RKO (cell line): ENCODE measurements around the gene KIF25.

ENCODE experiments used
- DNase-seq: peaks from one replicate; pipeline ENCODE4 v3.0.0-alpha.2; 2016; ENCODE audit warnings: low spot score

The KIF25 gene

DNA sequence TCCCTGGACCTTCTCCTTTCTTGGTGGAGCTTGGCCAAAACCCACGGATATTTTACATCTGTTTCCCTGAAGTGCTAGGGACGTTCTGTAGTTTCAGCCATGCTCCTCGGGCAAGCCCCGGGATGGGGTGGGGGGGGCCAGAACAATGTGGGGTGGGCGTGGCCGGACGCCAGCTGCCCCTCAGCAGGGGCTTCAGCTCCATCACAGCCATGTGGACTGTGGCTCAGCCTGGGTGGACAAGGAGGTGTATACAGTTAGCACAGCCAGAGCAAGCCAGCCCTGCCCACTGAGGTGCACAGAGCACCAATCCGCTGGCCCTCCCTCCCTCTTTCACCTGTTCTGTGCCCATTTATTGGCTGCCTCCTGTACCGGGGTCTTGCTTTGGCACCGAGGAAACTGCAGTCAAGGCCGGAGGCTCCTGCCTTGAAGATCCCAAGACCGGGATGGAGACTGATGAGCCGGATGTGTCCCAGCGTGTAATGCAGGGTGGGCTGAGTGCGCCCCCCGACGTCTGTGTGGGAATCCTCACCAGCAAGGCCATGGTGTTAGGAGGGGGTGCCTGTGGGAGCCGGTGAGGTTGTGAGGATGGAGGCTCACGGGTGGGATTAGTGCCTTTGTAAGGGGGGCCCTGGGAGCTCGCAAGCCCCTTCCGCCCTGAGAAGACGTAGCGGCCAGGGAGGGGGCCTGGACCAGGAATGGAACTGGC, 53.6 kb downstream of the KIF25 start:
- DNase-seq: no peak

DNA sequence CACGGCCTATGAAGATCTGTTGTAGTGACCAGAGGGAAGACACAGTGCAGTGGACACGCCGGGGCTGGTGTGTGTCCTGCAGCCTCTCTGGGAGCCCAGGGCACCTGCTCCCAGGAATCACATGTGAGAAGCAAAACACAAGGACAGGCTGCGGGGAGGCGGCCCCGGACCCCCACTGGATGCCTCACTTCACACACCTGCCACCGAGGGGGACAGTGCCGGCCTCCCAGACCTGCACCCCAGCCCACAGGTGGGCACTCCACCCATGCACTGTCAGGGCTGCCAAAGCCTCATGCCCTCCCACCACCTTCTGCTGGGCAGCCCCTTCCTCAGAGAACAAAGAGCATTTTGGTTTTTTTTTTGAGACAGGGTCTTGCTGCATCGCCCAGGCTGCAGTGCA, 54.2 kb downstream of the KIF25 start:
- no peak for DNase-seq

DNA sequence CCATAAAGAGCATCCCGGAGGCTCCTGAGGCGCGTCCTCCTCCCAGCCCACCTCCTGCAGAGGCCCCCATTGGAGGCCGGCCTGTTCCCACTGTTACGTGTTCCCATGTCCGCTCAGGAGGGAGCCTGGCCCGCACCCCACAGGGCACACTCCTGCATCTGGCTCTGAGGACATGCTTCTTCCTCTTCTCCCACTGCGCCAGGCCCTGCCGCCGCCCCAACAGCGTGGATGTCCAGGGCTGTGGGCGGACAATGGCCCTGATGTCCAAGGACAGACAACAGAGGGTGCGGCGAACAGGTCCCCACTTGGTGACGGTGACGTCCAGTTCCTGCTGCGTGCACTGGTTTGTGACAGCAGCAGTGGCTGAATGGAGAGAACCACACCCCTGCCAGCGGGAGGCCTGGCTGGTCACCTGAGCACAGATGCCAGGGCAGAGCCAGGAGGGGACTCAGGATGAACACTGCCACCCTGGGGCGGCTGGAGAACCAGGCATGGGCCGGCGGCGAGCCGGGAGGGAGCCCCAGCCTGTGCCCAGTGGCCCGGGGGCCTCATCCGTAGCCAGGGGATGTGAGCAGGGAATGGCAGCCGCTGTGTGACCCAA, 54.9 kb downstream of the KIF25 start:
- DNase-seq: no peak

DNA sequence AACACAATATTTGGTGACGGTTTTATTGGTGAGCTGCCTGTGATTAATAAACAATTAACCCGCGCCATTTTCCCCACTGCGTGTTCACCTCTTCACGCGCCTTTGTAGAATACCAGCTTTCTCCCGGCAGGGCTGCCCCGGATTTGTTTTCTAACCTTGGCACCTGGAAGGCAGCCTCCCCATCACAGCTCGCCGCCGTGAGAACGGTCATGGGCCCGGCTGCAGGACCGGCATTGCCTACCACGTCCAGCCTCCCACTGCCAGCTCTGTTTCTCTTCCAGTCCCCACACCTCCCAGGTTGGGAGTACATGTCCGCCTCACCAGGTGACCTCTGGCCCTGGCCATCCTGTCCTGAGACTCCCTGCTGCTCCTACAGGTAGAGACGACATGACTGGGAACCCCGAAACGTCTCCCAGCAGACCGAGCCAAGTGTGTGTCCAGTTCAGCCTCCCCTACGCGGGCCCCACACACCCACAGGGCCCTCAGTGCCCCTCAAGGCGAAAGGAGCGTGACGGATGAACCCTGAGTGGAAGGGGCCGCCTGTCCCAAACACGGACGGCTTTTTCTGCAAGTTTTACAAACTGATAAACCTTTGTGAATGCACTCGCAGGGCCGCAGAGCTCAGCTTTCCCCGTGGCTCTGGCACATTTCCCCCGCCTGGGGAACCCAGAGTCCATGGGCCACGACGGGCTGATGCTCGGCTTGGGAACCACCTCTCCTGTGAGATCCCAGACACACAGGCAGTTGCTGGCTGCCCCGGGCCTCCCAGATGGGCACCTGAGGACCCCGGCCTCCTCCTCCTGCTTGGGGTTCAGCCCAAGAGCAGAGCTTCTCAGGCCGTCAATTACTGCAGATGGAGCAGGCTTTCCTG, 55.9 kb downstream of the KIF25 start:
- no peak for DNase-seq

DNA sequence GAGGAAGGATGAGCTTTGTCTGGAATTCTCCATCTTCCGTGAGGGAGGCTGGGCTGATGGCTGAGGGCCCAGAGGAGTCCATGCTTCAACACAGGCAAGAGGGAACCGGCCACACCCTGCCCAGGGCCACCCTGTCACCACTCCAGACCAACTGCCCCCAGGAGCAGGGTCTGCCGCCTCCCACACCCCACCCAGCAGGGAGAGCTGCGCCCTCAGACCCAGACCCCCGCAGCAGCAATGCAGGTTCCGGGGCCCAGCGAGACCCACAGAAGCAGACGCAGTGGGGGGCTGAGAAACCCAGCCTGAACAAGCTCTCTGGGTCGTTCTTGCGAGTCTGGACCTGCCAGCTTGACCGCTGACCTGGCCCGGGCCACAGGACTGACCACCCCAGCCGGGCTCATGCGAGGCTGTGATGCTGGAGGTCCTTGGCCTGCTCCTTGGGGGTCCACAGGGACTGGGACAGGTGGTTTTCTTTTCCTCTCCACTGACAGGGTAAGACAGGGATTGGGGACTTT, 56.5 kb downstream of the KIF25 start:
- DNase-seq: no peak

DNA sequence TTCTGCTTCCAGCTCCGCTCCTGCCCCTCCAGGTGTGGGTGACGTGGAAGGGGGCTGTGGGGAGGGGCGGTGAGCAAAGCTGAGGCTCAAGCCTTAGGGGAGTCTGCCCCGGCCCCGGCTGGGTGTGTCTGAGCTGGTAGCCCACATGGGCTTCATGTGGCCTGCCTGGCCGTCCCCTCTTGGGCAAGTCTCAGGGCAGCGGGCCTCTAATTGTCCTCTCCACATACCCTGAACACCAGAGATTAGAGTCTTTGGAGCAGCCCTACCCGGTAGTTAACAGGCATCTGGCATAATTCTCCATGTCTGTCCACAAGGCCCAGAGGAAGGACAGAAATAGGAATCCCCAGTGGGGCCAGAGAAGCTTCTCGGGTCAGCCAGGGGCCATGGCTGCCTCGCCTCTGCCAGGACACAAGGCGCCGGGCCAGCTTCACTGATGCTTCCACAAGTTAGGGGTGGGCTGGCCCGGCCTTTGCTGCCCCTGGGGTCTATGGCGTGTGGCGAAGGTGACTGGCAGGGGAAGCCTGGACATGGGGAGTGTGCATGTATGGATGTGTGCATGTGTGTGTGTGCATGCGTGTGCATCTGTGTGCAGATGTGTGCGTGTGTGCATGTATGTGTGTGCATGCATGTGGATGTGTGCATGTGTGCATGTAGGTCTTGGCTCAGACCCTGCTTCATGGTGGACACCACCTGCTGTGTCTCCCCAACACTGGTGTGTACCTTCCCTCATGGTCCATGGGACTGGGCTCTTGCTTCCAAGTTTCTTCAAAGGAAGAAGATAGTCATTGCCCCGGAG, 57.5 kb downstream of the KIF25 start:
- no peak for DNase-seq

DNA sequence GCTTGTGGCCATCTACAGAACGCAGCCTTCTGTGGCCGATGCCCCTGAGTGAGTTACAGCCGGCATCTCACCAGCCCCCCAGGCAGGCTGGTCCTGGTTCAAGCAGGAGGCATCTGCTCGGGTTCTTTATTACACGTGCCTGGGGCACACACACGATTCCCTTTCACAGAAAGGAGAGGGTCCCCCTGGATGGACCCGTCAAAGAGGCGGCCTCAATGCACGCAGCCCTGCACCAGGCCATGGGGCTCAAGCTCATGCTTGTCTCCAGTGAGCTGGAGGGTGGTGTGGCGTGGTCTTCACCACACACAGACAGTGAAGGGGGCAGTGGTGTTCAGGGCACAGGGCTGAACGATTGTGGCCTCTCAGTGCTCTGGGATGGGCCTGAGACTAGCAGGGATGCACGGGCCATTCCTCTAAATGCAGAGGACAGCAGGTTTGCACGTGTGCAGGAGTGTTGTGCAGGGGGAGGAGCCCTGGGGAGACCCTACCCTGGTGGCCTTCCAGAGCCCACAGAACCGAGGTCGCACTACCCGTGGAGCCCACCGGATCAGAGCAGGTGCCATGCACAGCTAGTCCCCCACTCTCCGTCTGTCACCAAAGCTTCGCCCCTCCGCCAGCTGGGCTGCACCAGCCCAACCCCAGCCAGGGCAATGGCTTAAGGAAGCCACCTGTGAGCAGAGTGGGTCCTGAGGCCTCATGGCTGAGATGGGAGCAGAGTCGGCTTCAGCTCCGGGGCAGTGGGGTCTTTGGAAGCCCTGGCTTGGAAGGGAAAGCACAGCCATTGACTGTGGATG, 58.4 kb downstream of the KIF25 start:
- DNase-seq: no peak

DNA sequence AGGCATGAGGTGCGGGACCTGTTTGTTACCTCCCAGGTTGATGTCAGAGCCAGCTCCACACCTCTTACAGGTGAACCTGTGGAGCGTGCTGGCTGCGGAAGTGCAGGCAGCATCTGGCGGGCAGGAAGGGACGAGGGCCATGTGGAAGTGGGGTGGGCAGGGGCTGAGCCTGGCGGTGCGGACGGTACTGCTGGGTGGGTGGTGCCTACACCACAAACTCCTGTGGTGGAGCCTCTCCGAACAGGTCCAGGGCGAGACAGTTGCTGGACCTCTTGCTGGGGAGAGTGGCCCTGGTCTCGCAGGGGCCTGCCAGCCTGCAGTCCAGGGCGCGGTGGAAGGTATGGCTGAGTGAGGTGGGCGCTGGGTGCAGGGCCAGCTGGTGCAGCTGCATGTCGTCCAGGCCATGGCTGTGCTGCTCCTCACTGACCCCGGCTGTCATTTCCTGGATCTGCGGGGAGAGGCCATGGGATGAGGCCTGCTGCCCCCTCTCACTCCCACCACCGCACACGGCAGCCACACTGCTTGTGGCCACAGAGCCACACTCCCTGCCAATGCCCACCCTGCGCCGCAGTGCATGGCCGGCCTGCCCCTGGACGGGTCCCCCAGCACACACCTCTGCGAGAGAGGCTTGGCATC, 59.5 kb downstream of the KIF25 start:
- no peak for DNase-seq

DNA sequence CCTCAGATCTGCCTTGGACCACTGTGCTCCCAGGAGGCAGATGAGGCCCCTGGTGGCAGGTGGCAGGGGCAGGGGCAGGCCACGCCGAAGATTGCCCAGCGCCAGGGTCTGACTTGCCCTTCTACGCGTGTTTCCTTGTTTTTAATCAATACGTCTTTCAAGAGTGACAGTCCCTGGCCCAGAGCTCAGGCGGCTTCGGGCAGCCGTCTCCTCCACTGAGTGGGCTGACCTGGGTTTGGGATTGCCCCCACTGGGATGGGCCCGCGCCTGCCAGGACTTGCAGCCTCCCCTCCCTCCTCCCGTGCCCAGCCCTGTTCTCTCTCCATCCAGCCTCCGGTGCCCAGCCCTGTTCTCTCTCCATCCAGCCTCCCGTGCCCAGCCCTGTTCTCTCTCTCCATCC, 60.4 kb downstream of the KIF25 start:
- DNase-seq: no peak

DNA sequence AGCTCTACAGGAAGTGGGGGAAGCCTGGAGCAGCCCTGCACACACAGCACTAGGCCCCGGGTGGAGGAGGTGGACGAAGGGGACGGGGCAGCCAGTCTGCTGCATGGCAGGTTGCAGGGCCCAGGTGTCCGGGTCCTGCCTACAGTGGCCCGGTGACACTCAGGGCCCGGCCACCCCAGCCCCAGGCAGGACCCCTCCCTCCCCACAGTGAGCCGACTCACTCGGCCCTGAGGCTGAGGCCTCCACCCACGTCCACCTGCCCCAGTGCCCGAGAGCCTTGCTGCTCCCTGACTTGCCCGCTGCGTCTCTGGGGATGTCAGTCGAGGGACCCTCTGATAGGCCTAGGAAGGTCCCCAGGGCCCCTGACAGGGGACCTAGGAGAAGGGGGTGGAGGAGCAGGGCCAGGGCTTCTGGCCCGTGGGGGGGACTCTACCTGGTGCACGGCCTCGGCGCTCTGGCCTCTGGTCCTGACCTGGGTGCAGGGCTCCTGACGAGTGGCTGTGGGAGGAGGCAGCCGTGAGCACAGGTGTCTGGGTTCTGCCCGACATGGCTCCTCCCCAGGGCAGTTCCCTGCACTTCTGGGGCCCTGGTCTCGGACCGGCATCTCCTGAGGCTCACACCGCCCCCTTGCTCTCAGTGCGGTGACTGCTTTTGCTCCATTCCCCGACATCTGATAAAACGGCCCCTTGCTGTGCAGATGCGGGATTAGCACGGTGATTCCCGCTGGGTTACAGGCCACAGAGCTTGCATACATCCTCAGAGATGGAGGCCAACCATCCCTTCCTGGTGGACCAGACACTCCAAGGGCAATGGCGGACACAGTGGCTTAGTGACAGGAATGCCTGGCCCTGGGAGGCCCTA, 61.5 kb downstream of the KIF25 start:
- no peak for DNase-seq

DNA sequence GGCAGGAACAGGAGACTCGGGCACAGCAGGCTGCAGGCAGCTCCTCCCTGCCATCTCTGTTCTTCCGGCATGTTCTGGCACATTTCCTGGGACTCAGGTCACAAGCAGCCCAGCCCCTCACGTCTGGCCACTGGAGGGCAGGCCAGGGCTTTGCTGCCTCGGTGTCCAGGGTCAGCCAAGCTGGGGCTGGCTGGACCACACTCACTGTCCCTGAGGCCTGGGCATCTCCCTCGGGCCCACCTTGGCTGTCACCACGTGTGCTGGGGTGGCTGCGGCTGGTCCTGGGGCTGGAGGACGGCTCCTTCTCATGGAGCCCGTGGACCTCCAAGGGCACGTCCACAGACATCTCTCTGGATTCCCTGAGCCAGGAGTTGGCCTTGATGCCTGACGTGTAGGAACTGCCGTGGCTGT, 63.1 kb downstream of the KIF25 start:
- peak; percentile 58 for DNase-seq

DNA sequence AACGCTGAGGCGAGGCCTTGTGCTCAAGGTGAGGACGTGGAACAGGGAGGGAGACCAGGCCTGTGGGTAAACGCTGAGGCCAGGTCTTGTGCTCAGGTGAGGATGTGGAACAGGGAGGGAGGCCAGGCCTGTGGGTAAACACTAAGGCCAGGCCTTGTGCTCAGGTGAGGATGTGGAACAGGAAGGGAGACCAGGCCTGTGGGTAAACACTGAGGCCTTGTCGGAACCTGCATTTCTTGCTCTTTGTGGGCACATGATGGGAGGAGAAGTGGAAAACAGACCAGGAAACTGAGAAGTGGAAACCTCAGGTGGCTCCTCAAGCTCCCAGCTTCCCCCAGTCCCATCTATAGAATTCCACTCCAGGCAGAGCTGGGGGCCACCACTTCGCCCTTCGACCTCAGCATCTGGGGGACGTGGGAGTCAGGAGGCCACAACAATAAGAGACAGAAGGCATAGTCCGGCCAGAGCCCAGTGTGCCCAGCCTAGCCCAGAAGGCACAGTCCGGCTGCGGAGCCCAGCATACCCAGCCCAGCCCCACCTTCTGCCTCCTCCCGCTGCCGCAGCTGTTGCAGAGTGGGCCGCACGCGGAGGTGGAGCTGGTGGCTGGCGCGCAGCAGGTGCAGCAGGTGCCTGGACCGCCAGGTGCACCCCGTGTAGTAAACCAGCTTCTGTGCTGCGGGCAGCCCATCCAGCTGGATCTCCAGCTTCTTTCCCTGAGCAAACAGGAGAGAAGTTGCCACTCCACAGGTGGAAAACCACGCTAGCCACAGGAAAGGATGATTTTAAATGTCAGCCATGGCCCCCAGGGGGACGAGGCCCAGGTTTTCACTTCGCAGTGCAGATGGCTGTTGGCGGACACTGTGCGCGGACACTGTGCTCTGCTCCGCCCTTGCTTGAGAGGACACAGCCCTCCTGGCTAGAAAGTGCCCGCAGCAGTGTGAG, 64.1 kb downstream of the KIF25 start:
- DNase-seq: no peak

DNA sequence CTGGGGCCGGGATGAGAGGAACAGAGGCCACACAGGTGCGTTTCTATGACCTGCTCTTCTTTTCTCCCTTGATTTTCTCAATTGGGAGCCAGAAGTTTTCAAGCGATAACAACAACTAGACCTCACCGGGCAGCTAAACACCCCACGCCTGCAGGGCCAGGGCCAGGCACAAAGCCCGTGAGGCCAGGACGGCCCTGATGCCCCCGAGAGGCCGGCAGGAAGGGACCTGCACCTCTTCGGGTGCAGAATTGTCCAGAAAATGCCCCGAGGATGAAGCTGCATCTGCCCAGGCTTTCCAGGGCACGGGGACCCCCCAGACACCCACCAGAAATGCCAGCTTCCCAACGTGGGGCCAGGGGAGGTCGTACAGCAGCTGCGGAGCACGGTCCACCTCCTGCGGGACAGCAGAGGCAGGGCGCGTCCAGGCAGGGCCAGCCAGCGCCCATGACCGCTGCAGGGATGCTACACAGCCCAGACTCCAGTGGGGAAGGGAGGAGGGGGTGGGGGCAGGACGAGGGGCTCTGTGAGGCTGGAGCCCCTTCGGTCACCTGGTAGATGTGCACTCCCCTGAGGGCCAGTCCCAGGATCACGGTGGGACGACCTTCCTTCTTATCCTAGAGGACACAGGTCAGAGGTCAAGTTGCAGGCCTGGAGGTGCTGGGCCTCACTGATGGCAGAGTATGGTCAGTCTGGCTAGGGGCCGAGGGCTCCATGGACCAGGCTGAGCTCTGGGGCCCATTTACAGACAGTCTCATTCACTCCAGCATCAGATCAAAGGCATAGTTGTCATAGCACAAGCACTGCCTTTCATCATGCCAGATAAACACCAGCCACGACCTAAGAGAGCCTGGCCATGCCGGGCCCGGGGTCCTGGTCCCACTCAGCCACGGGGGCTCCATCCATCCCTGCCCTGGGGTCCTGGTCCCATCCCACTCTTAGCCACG, 65.1 kb downstream of the KIF25 start:
- DNase-seq: no peak

DNA sequence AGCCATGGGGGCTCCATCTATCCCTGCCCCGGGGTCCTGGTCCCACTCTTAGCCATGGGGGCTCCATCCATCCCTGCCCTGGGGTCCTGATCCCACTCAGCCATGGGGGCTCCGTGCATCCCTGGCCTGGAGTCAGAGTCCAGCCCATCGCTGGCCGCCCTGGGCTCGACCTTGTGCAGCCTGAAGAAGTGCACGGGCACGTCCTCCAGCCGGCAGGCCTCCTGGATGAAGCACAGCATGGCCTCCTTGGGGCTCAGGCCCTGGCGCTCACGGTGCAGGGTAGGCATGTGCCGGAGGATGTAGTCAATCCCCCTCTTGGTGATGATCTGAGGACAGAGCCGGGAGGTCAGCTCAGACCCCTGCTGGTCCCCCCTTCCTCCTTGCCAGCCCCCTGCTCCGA, 66.0 kb downstream of the KIF25 start:
- no peak for DNase-seq

DNA sequence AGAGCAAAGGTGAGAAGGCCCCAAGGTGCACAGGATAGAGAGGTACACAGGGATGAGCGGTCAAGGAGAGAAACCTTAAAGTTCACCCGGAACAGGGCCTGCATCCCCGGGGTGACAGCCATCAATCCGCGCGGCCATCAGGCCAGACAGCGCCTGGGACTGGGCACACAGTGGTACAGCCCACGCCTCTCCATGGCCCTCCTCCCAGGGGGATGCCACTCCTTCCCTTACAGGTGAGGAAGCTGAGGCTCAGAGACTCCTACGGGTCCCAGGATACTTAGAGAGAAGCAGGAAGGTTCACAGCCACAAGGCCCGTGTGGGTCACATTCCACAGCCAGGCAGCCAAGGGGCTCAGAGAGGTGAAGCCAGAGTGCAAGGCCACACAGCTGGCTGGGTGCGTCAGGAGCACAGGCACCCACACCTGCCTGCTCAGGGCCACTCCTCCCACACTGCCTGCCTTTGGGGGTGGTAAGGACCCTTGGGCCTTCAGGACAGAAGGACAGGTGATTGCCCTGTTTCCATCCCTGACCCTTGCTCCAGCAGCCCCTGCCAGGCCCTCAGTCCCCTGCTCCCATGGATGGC, 66.8 kb downstream of the KIF25 start:
- DNase-seq: no peak

DNA sequence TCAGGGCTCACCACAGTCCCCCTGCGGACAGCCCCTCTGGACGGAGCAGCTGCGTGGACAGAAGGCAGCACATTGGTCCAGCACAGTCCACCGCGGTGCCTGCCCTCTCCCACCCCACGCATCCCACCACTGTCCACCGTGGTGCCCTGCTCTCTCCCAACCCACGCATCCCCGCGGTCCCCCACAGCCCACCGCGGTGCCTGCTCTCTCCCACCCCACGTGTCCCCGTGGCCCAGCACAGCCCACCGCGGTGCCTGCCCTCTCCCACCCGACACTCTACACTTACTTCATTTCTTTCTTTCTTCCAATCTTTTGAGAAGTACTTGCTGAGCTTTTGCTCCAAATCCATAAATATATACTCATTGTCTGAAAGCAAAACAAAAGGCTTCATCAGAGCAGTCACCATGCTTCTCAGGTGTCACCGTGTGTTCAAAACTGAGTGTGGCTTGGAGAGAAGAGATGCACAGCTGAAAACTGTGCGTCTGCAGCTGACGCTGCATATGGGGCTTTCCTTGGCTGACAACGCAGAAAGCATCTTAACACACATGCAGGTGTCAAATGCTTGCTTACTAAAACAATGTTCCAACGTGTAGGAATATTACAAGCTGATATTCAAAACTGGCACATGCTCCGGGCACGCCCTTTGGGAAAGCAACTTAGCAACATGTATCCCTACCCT, 69.7 kb downstream of the KIF25 start:
- no peak for DNase-seq

DNA sequence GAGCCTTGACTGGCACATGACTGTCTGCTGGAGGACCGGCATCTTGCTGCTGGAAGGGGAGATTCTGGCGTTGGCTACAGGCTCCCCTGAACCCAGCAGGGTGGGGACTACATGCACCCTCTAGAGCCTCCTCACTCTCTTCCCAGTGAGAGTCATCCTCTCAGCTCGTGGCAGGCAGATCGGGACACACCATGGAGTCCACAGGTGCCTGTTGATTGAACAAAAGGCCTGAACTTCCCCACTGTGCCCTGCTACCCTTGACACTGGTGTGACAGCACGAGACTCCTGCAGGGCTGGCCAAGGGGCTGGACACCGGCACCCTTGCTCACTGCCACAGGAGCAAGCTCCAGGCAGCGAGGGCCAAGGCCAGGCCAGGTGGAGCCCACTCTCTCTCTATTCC, 73.3 kb downstream of the KIF25 start:
- DNase-seq: no peak
